Measurements from ENCODE around the gene FYN. TPM values are rescaled to one million over a fixed set of nuclear protein-coding genes. Genes with fewer than 3 reads are reported as not detected.

The FYN gene
- total and polyA plus RNA-seq, 2 of the 8 experiments (the other 6 are each of a cell fraction or from before 2014, with no cell fraction given), result 46.8 to 97.2 TPM

- no peak overlapping the region for H3K56ac ChIP-seq (replicated peaks; ENCODE audit: insufficient read length, low read depth, low read length)
- H3K14ac ChIP-seq (ENCODE audit: insufficient read length), result no peak overlapping the region
- peak overlapping the region; percentile 34; the same call in 1 of the 2 replicates for H2BK20ac ChIP-seq (ENCODE audit: low read length)
- 0 out of 2 replicates have a peak overlapping the region, but pooled peaks have one; percentile 39 for H2AK5ac ChIP-seq (ENCODE audit: low read depth, low read length)
- H3K4ac ChIP-seq (replicated peaks; ENCODE audit: insufficient read length, low read depth, low read length), result no peak overlapping the region
- H3K4me3 ChIP-seq (ENCODE audit: extremely low read depth in 1 of 4, insufficient read depth in 2 of 4, low read depth in 3 of 4, low read length in 4 of 4), result no peak overlapping the region
- peak overlapping the region; percentile 48 for H2BK120ac ChIP-seq (replicated peaks; ENCODE audit: low read depth, low read length)
- POLR2A ChIA-PET (ENCODE audit: partially characterized antibody), result interaction anchor here (0.6 to 1.2 kb wide), 4 partner anchors 9 to 219 kb away, joined by 3 read pairs; no protein-coding TSS in a partner anchor
- no peak overlapping the region for H4K91ac ChIP-seq (replicated peaks; ENCODE audit: insufficient read length, low read length)
- no peak overlapping the region for H4K5ac ChIP-seq (ENCODE audit: insufficient read length, low read depth, low read length)
- H3K18ac ChIP-seq (ENCODE audit: extremely low read depth, low read length), result no peak overlapping the region
- H3K23ac ChIP-seq (ENCODE audit: insufficient read length), result no peak overlapping the region
- H3K27ac ChIP-seq (ENCODE audit: low read depth, low read length), result no peak overlapping the region
- H2BK5ac ChIP-seq (ENCODE audit: low read depth, low read length), result no peak overlapping the region
- H2BK15ac ChIP-seq (ENCODE audit: low read length), result no peak overlapping the region
- H3K79me1 ChIP-seq (ENCODE audit: low read depth, low read length), result no peaks in the 10 kb centered on the region; the same call in 1 of the 2 replicates
- H3K79me2 ChIP-seq (ENCODE audit: control insufficient read depth in 1 of 2, insufficient read depth in 2 of 2, low read length in 2 of 2), result peaks cover 0 to 3% of the 10 kb centered on the region in 2 experiments; a peak in 2 of 4 replicates
- H3K9me3 ChIP-seq (ENCODE audit: insufficient read depth in 2 of 2, low read depth in 1 of 2, low read length in 1 of 2), result no peaks in the 10 kb centered on the region
- peaks cover 2% of the 10 kb centered on the region; the same call in 1 of the 2 replicates for H3K23me2 ChIP-seq (ENCODE audit: low read depth, low read length)
- H4K20me1 ChIP-seq (replicated peaks in 1 of 2; ENCODE audit: control insufficient read depth in 1 of 2, insufficient read depth in 2 of 2, low read length in 2 of 2), result no peaks in the 10 kb centered on the region
- H2BK12ac ChIP-seq (ENCODE audit: low read depth, low read length), result no peak overlapping the region
- H3K4me1 ChIP-seq (replicated peaks in 1 of 4; ENCODE audit: control insufficient read depth in 3 of 4, insufficient read depth in 4 of 4, low read length in 3 of 4), result peaks cover 2 to 12% (median 7%) of the 10 kb centered on the region in 4 experiments; a peak in 5 of 7 replicates
- H3K4me2 ChIP-seq (ENCODE audit: insufficient read depth in 1 of 2, low read depth in 2 of 2, low read length in 2 of 2), result no peak overlapping the region
- DNase-seq (ENCODE audit: low read depth in 1 of 2, low spot score in 2 of 2) (no peak), FAIRE-seq (no peak)
- H4K8ac ChIP-seq (ENCODE audit: extremely low read depth, insufficient read depth, low read length), result no peak overlapping the region
- H3K9ac ChIP-seq (replicated peaks in 1 of 4; ENCODE audit: extremely low read depth in 1 of 4, low read depth in 3 of 4, low read length in 3 of 4), result no peak overlapping the region
- no peak for TF ChIP-seq EP300 (IDR thresholded peaks at IDR 0.05; ENCODE audit: borderline replicate concordance in 1 of 2, low read depth in 2 of 2, low read length in 2 of 2)
- no peak for TF ChIP-seq JUN (IDR thresholded peaks at IDR 0.05; ENCODE audit: low read depth, low read length)
- TF ChIP-seq SP1 (IDR thresholded peaks at IDR 0.05; ENCODE audit: low read depth, low read length), result no peak
- TF ChIP-seq BACH1 (IDR thresholded peaks at IDR 0.05; ENCODE audit: low read length), result no peak
- no peak for TF ChIP-seq EGR1 (IDR thresholded peaks at IDR 0.05; ENCODE audit: borderline replicate concordance, low read depth, low read length)
- no peak for TF ChIP-seq FOSL1 (IDR thresholded peaks at IDR 0.05; ENCODE audit: insufficient read depth, low read depth, low read length)
- no peak for TF ChIP-seq RXRA (IDR thresholded peaks at IDR 0.05; ENCODE audit: insufficient read depth, low read depth, low read length)
- no peaks in the 10 kb centered on the region for H3K36me3 ChIP-seq (ENCODE audit: control insufficient read depth in 2 of 4, insufficient read depth in 4 of 4, low read length in 3 of 4)
- CTCF ChIA-PET (ENCODE audit: partially characterized antibody), result interaction anchor here (0.6 to 2.0 kb wide), 7 partner anchors 10 to 1243 kb away, joined by 3 to 12 read pairs (median 4); no protein-coding TSS in a partner anchor
- WGBS, 2 experiments (ENCODE audit: extremely low coverage in 1 of 2, insufficient coverage in 1 of 2, insufficient read length in 1 of 2, insufficient replicate concordance in 2 of 2, low coverage in 1 of 2, low lambda C conversion rate in 2 of 2, missing lambda C conversion rate in 1 of 2), result 76% methylated on average over 2 of the region's 2 CpGs; no CpG with 5 or more reads in 1 of the 2 experiments
- no peaks in the 10 kb centered on the region for H3K27me3 ChIP-seq (replicated peaks in 1 of 4; ENCODE audit: control insufficient read depth in 3 of 4, extremely low read depth in 1 of 4, insufficient read depth in 3 of 4, low read length in 3 of 4)
- H2AFZ ChIP-seq (ENCODE audit: low read length), result no peak overlapping the region
Measured at GRCh38 chr6:111753573-111753972, 119.7 kb downstream of the FYN start.
